ENCODE data around the gene ITK. TPM values are rescaled to one million over a fixed set of nuclear protein-coding genes. Genes with fewer than 3 reads are reported as not detected.

Gene ITK
- total RNA-seq, 1 donor from 2014 or later: 0.36 TPM

- Histone ChIP-seq H3K27ac (replicated peaks) (no peak overlapping the region), H3K27me3 (ENCODE audit: low read depth) (peaks cover 37% of the 10 kb centered on the region), H3K4me3 (no peak overlapping the region), H3K36me3 (no peaks in the 10 kb centered on the region), H3K9me3 (replicated peaks) (no peaks in the 10 kb centered on the region), H3K4me1 (no peaks in the 10 kb centered on the region)
- intact Hi-C loops (cut with micrococcal nuclease): no loop called here
- DNase-seq: no peak
- TF ChIP-seq CTCF (IDR thresholded peaks at IDR 0.05; ENCODE audit: borderline replicate concordance): no peak
Observed at GRCh38 chr5:157172403-157172802, 8.2 kb upstream of the ITK start.

GRCh38 chr5:157175071-157175612 is 5.5 kb upstream of the ITK start:
- H3K27ac ChIP-seq (replicated peaks): no peak overlapping the region
- H3K4me1 ChIP-seq: no peaks in the 10 kb centered on the region
- peaks cover 32% of the 10 kb centered on the region for H3K27me3 ChIP-seq (ENCODE audit: low read depth)
- no peaks in the 10 kb centered on the region for H3K36me3 ChIP-seq
- DNase-seq: no peak
- H3K9me3 ChIP-seq (replicated peaks): no peaks in the 10 kb centered on the region
- no peak overlapping the region for H3K4me3 ChIP-seq
- no peak for TF ChIP-seq CTCF (IDR thresholded peaks at IDR 0.05; ENCODE audit: borderline replicate concordance)
- intact Hi-C loops (cut with micrococcal nuclease): no loop called here

GRCh38 chr5:157177953-157178352 is 2.7 kb upstream of the ITK start:
- no peaks in the 10 kb centered on the region for H3K4me1 ChIP-seq

GRCh38 chr5:157178966-157179365 is 1.7 kb upstream of the ITK start:
- H3K4me3 ChIP-seq: no peak overlapping the region

More at GRCh38 chr5:157177953-157178352, 2.7 kb upstream of the ITK start:
- Histone ChIP-seq H3K9me3 (replicated peaks) (no peaks in the 10 kb centered on the region), H3K27ac (replicated peaks) (no peak overlapping the region), H3K27me3 (ENCODE audit: low read depth) (peaks cover 43% of the 10 kb centered on the region), H3K36me3 (no peaks in the 10 kb centered on the region), H3K4me3 (no peak overlapping the region)
- DNase-seq: no peak
- intact Hi-C loops (cut with micrococcal nuclease): no loop called here
- TF ChIP-seq CTCF (IDR thresholded peaks at IDR 0.05; ENCODE audit: borderline replicate concordance): no peak

GRCh38 chr5:157182143-157182757 is 1.6 kb downstream of the ITK start:
- H3K27me3 ChIP-seq (ENCODE audit: low read depth): peaks cover 36% of the 10 kb centered on the region
- TF ChIP-seq CTCF (IDR thresholded peaks at IDR 0.05; ENCODE audit: borderline replicate concordance): no peak
- H3K4me3 ChIP-seq: no peak overlapping the region
- no peaks in the 10 kb centered on the region for H3K4me1 ChIP-seq
- no peaks in the 10 kb centered on the region for H3K36me3 ChIP-seq
- DNase-seq: no peak
- H3K27ac ChIP-seq (replicated peaks): no peak overlapping the region
- H3K9me3 ChIP-seq (replicated peaks): peaks cover 5% of the 10 kb centered on the region
- intact Hi-C loops (cut with micrococcal nuclease): no loop called here

More at GRCh38 chr5:157178966-157179365, 1.7 kb upstream of the ITK start:
- no peak for DNase-seq
- Histone ChIP-seq H3K4me1 (no peaks in the 10 kb centered on the region), H3K9me3 (replicated peaks) (peaks cover under 1% of the 10 kb centered on the region), H3K36me3 (no peaks in the 10 kb centered on the region), H3K27ac (replicated peaks) (no peak overlapping the region), H3K27me3 (ENCODE audit: low read depth) (peaks cover 43% of the 10 kb centered on the region)
- intact Hi-C loops (cut with micrococcal nuclease): no loop called here
- TF ChIP-seq CTCF (IDR thresholded peaks at IDR 0.05; ENCODE audit: borderline replicate concordance): no peak

Data from left ventricle myocardium inferior (tissue), 1 donor.